Tibial nerve (tissue), 3 donors: ENCODE data around the gene MAPK6.

Experiments used
- CTCF ChIP-seq, 5 experiments: fragments of 200-600 bp in 3 of 5; fragments of 450-650 bp in 2 of 5; sonication (generic) in 3 of 5; IDR thresholded peaks; one replicate each; pipeline ENCODE4 v1.5.1; 2016 to 2019; ENCODE audit warnings: antibody characterized with exemption in 5 of 5, mild to moderate bottlenecking in 3 of 5, moderate library complexity in 2 of 5
- POLR2A ChIP-seq, 2 donors: fragments of 450-650 bp; IDR thresholded peaks; one replicate each; pipeline ENCODE4 v1.6.1; 2017; ENCODE audit warnings: antibody characterized with exemption in 2 of 2, mild to moderate bottlenecking in 2 of 2, moderate library complexity in 2 of 2

DNA sequence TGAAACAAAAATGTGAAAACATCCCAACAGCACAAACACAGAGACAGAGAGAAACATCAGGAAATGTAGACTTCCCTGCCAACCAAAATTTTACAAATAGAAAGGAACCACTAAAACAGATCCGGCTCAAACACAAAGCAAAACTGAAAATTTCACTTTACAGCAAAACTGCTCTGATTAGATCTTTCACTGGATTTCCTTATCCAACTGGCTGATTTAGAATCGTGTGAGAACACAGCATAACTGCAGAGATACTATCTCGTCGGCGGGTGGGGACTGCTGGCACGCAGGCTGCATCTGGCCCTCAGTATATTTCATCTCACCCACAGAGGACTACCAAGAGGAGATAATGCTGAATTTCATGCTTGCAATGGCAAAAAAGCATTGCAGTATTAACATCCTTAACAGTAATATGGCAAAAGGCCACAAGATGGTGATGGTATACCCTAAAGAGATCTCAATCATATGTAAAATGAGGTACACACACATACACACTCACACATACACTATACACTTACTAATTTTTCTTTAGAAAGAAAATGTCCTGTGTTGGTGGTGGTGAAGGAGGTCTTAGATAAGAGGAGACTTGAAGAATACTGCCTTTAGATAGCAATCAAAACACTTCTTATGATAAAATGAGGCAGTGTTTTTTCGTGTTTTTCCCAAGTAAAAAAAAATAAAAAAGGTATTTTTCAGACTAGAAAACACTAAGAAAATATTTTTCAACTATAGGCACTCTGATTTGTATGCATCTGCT, 36.8 kb upstream of the MAPK6 start:
- TF ChIP-seq CTCF (IDR thresholded peaks at IDR 0.05) = peak; percentile 5 to 57 (median 32)
- TF ChIP-seq POLR2A (IDR thresholded peaks at IDR 0.05) = no peak
